ENCODE results near the gene PUS1.

Gene PUS1

DNA sequence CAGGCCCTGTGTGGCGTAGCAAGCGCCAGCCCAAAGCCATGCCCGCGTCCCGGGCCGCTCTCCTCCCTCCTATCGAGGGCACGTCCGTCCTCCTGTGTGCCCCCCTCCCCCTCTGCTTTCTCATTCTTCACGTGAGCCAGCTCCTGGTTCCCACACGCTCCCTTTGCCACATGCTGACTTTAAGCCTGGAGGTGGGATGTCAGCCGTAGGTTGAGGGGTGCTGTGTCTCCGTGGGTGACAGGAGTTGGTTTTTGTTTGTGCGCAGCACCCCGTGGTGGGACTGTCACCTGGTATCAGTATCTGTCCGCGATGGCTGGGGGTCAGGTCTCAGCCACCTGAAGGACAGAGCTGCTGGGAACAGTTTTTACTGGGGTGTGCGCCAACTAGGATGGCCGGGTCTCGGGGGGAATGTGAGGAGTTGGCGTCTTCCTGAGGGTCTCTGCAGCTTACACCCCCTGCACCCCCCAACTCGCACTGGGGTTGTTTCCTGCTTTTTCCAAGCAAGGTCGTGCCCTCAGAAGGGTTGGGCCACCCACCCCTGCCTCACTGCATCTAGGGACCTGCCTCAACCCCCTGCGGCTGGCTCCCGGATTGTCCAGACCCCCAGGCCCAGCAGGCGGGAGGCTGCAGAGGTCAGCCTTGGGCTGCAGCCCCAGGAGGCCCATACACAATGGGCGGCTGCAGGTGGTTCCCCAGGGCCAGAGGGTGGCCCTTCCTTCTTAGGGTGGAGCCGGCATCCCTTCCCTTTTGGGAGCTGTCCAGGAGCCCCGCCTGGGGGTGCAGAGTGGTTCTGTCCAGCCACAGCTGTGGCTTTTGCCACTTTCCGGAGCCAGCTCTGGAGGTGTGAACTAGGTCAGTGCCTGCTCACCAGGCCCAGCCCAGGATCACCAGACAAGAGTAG is 27.4 kb upstream of the PUS1 start:
- no peak overlapping the region for H3K27ac Mint-ChIP-seq
- peaks cover 8% of the 10 kb centered on the region for H3K36me3 Mint-ChIP-seq (ENCODE audit: low read depth)
- no peaks in the 10 kb centered on the region for H3K9me3 Mint-ChIP-seq
- H3K4me3 Mint-ChIP-seq = no peak overlapping the region
- no peaks in the 10 kb centered on the region for H3K4me1 Mint-ChIP-seq
- no peaks in the 10 kb centered on the region for H3K27me3 Mint-ChIP-seq (ENCODE audit: low read depth)
- TF ChIP-seq, protein P1, sequence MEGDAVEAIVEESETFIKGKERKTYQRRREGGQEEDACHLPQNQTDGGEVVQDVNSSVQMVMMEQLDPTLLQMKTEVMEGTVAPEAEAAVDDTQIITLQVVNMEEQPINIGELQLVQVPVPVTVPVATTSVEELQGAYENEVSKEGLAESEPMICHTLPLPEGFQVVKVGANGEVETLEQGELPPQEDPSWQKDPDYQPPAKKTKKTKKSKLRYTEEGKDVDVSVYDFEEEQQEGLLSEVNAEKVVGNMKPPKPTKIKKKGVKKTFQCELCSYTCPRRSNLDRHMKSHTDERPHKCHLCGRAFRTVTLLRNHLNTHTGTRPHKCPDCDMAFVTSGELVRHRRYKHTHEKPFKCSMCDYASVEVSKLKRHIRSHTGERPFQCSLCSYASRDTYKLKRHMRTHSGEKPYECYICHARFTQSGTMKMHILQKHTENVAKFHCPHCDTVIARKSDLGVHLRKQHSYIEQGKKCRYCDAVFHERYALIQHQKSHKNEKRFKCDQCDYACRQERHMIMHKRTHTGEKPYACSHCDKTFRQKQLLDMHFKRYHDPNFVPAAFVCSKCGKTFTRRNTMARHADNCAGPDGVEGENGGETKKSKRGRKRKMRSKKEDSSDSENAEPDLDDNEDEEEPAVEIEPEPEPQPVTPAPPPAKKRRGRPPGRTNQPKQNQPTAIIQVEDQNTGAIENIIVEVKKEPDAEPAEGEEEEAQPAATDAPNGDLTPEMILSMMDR (IDR thresholded peaks at IDR 0.05; ENCODE audit: unreplicated experiment in 3 of 3) = no peak

DNA sequence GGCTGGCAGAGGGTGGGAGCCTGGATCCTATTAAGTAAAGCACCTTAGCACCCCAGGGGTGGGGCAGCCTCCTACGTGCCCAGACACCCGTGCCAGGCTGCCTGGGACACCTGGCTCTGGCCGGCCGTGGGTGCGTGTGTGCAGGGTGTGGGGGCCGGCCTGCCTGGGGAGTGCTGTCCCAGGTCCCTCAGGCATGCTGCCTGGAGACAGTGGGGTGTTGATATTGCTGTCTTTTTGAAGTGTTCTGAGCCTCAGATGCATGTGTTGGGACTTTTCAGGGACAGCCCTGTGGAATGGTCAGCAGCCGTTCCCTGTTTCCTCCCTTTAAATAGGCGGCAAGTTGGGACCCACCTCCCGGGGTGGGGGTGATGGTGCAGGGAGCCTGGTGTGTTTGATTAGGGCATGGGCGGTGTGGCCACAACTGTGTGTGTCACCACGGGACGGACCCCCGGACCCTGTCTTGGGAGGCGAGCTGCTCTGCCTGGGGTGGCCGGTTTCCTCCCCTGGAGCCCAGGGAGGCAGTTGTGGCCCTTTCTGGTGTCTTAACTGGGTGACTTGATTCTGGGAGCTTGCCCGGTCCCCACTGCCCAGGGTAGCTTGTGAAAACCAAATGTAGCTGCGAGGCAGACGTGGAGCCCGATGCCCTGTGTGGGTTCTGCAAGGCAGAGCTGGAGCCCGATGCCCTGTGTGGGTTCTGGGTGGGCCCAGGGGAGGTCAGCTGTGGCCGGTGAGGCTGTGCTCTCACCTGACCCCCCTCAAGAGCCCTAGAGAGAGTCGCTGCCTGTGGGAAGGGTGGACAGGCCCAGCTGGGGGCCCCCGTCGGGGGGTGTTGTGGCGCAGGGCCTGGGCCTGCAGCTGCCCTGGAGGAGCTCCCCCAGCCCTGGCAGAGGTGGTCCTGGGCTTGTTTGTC is 26.5 kb upstream of the PUS1 start:
- Mint-ChIP-seq H3K27ac (no peak overlapping the region), H3K27me3 (ENCODE audit: low read depth) (no peaks in the 10 kb centered on the region), H3K4me3 (no peak overlapping the region), H3K9me3 (no peaks in the 10 kb centered on the region), H3K4me1 (no peaks in the 10 kb centered on the region), H3K36me3 (ENCODE audit: low read depth) (peaks cover 4% of the 10 kb centered on the region)
- TF ChIP-seq, protein P1 (IDR thresholded peaks at IDR 0.05; ENCODE audit: unreplicated experiment in 3 of 3) = no peak

DNA sequence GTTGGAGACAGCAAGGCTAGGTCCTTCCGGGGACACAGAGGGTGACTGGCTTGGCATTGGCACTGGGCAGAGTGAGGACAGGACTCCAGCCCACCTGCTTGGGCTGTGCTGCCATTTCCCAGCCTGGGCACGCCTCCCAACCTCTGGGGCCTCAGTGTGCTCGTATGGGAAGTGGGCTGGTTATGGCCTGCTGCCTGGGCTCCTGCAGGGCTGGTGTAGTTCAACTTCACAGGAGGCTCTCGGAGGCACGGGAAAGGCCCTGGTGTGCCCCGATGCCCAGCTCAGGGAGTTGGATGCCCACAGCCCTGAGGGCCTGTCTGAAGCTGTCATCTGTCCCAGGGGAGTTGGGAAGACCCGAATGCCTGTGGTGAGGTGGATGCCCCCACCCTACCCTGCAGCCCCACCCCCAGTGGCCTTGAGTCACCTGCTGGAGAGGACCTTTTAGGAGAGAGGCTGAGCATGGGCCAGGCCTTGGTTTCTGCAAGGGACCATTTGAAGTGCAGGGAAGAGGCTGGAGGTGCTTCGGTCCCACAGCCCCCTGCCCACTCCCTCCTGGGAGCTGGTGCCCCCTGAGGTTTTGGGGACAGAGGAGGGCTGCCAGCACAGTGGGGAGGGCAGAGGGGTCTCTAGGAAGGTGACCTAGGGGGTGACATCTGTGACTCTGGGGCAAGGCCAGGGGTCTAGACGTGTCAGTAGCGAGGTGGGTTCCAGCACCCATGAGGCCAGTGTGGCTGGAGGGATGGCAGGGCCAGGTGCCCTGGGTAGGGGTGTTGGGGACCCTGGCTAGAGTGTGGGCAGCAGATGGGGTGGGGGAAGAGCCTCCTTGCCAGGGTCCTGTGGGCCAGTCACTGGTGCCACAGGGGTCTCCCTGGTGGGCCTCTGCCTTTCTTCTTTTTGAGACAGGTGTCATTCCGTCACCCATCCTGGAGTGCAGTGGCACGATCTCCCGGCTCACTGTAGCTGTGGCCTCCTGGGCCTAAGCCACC is 25.5 kb upstream of the PUS1 start:
- Mint-ChIP-seq H3K27me3 (ENCODE audit: low read depth) (no peaks in the 10 kb centered on the region), H3K9me3 (no peaks in the 10 kb centered on the region)

DNA sequence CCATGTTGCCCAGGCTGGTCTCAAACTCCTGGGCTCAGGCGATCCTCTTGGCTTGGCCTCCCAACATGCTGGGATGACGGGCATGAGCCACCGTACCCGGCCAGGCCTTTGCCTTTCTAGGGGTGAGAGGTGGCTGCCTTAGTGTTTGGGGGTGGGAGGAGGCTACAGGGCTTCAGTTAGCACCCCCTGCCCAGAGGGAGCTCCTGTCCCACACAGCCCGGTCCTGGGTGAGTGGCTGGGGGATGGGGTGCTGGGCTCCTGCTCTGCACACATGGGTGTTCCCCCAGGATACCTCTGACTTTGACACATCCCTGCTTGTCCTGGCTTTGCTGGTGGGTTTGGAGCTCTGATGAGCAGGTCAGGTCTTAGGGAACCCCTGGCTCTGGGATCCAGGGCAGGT is 24.7 kb upstream of the PUS1 start:
- peaks cover 4% of the 10 kb centered on the region for H3K36me3 Mint-ChIP-seq (ENCODE audit: low read depth)
- no peaks in the 10 kb centered on the region for H3K27me3 Mint-ChIP-seq (ENCODE audit: low read depth)
- no peaks in the 10 kb centered on the region for H3K9me3 Mint-ChIP-seq
- no peak overlapping the region for H3K4me3 Mint-ChIP-seq
- H3K27ac Mint-ChIP-seq = no peak overlapping the region
- TF ChIP-seq, protein P1 (IDR thresholded peaks at IDR 0.05; ENCODE audit: unreplicated experiment in 3 of 3) = no peak
- H3K4me1 Mint-ChIP-seq = no peaks in the 10 kb centered on the region

More for the DNA sequence above, 25.5 kb upstream of the PUS1 start:
- Mint-ChIP-seq H3K4me3 (no peak overlapping the region), H3K36me3 (ENCODE audit: low read depth) (peaks cover 4% of the 10 kb centered on the region), H3K4me1 (no peaks in the 10 kb centered on the region), H3K27ac (no peak overlapping the region)
- TF ChIP-seq, protein P1 (IDR thresholded peaks at IDR 0.05; ENCODE audit: unreplicated experiment in 3 of 3) = no peak

DNA sequence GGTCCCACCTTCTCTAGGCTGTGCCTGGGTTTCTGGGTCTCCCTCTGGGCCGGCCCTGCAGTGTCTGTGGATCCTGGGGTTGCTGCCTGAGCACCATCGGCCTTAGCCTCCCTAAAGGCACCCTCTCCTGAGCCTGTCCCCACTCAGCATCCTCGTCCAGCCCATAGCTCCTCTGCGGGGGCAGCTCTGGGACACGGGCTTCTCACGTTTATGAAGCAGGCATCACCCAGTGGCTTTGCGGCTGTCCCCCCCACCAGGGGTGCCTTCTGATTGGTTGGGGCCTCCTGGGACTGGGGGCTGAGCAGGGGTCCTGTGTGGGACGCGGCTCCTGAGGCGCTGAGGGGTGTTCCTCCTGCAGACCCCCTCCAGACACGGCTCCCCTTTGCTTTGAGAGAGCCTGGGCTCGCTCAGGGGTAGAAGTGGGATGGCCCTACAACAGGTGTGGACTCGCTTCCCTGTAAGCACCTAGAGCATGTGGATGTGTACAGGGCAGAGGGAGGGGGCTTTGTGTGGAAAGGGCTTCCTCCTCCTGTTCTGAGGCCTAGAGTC is 23.9 kb upstream of the PUS1 start:
- Mint-ChIP-seq H3K9me3 (no peaks in the 10 kb centered on the region), H3K4me1 (no peaks in the 10 kb centered on the region), H3K27me3 (ENCODE audit: low read depth) (no peaks in the 10 kb centered on the region), H3K36me3 (ENCODE audit: low read depth) (peaks cover 2% of the 10 kb centered on the region), H3K27ac (no peak overlapping the region), H3K4me3 (no peak overlapping the region)
- TF ChIP-seq, protein P1 (IDR thresholded peaks at IDR 0.05; ENCODE audit: unreplicated experiment in 3 of 3) = no peak

All from nephron (organoid).